Measurements from ENCODE around the gene ZNF618. TPM values are rescaled to one million over a fixed set of nuclear protein-coding genes. Genes with fewer than 3 reads are reported as not detected.

Gene ZNF618
- total RNA-seq, 2 donors from 2014 or later, result 4.6 to 11.3 TPM

GRCh38 chr9:113990570-113990907 lies 114.4 kb downstream of the ZNF618 start:
- no peaks in the 10 kb centered on the region for H3K27me3 ChIP-seq (replicated peaks; ENCODE audit: insufficient read depth)
- intact Hi-C loops (cut with DNase I), result loop anchor here (10.0 kb wide), 1 partner anchor 186 kb away; no protein-coding TSS in a partner anchor
- no peak for DNase-seq (ENCODE audit: low spot score)

GRCh38 chr9:113990975-113991471 lies 114.9 kb downstream of the ZNF618 start:
- H3K36me3 ChIP-seq, result no peaks in the 10 kb centered on the region
- peaks cover 20% of the 10 kb centered on the region for H3K4me1 ChIP-seq (replicated peaks)
- no peak overlapping the region for H3K4me3 ChIP-seq
- 83% methylated on average over 5 of the region's 5 CpGs for WGBS
- intact Hi-C loops (cut with DNase I), result loop anchor here (10.0 kb wide), 1 partner anchor 186 kb away; no protein-coding TSS in a partner anchor
- DNase-seq (ENCODE audit: low spot score), result no peak
- no peaks in the 10 kb centered on the region for H3K27me3 ChIP-seq (replicated peaks; ENCODE audit: insufficient read depth)
- no peak overlapping the region for H3K27ac ChIP-seq
- H3K9me3 ChIP-seq, result no peaks in the 10 kb centered on the region
- TF ChIP-seq CTCF (IDR thresholded peaks at IDR 0.05), result no peak
- no peak for TF ChIP-seq POLR2AphosphoS5 (IDR thresholded peaks at IDR 0.05)
- no peak for TF ChIP-seq POLR2A (IDR thresholded peaks at IDR 0.05)

More at GRCh38 chr9:113990570-113990907, 114.4 kb downstream of the ZNF618 start:
- Histone ChIP-seq H3K4me1 (replicated peaks) (peaks cover 20% of the 10 kb centered on the region), H3K9me3 (no peaks in the 10 kb centered on the region), H3K36me3 (no peaks in the 10 kb centered on the region), H3K4me3 (no peak overlapping the region), H3K27ac (no peak overlapping the region)
- no peak for TF ChIP-seq POLR2A (IDR thresholded peaks at IDR 0.05)
- WGBS, result 83% methylated on average over 8 of the region's 8 CpGs

GRCh38 chr9:113991714-113992113 lies 115.6 kb downstream of the ZNF618 start:
- no peak for DNase-seq (ENCODE audit: low spot score)
- no peaks in the 10 kb centered on the region for H3K36me3 ChIP-seq
- H3K27me3 ChIP-seq (replicated peaks; ENCODE audit: insufficient read depth), result no peaks in the 10 kb centered on the region
- H3K4me1 ChIP-seq (replicated peaks), result peaks cover 20% of the 10 kb centered on the region
- intact Hi-C loops (cut with DNase I), result loop anchor here (10.0 kb wide), 1 partner anchor 187 kb away; no protein-coding TSS in a partner anchor
- no peaks in the 10 kb centered on the region for H3K9me3 ChIP-seq
- no peak for TF ChIP-seq POLR2AphosphoS5 (IDR thresholded peaks at IDR 0.05)
- H3K4me3 ChIP-seq, result no peak overlapping the region
- H3K27ac ChIP-seq, result no peak overlapping the region
- WGBS, result 98% methylated on average over 3 of the region's 3 CpGs

- no peak overlapping the region for H3K27ac ChIP-seq
- peaks cover 20% of the 10 kb centered on the region for H3K4me1 ChIP-seq (replicated peaks)
- DNase-seq (ENCODE audit: low spot score), result peak; percentile 28
- 55% methylated on average over 10 of the region's 15 CpGs for WGBS
- no peak overlapping the region for H3K4me3 ChIP-seq
- H3K27me3 ChIP-seq (replicated peaks; ENCODE audit: insufficient read depth), result no peaks in the 10 kb centered on the region
- H3K36me3 ChIP-seq, result no peaks in the 10 kb centered on the region
- TF ChIP-seq POLR2AphosphoS5 (IDR thresholded peaks at IDR 0.05) (peak; percentile 40), CTCF (IDR thresholded peaks at IDR 0.05) (no peak), POLR2A (IDR thresholded peaks at IDR 0.05) (no peak)
- intact Hi-C loops (cut with DNase I), result loop anchor here (10.0 kb wide), 1 partner anchor 188 kb away; no protein-coding TSS in a partner anchor
- no peaks in the 10 kb centered on the region for H3K9me3 ChIP-seq
These were observed 116.3 kb downstream of the ZNF618 start for GRCh38 chr9:113992276-113992951.

- H3K4me3 ChIP-seq, result no peak overlapping the region
- WGBS, result 71% methylated on average over 6 of the region's 6 CpGs
- intact Hi-C loops (cut with DNase I), result loop anchor here (10.0 kb wide), 1 partner anchor 188 kb away; no protein-coding TSS in a partner anchor
These were observed 116.9 kb downstream of the ZNF618 start for GRCh38 chr9:113992994-113993393.

GRCh38 chr9:113993838-113994540 lies 117.9 kb downstream of the ZNF618 start:
- peak; percentile 96 for DNase-seq (ENCODE audit: low spot score)
- intact Hi-C loops (cut with DNase I), result loop anchor here (10.0 kb wide), 1 partner anchor 189 kb away; no protein-coding TSS in a partner anchor
- H3K4me1 ChIP-seq (replicated peaks), result peaks cover 20% of the 10 kb centered on the region
- no peaks in the 10 kb centered on the region for H3K9me3 ChIP-seq
- 25% methylated on average over 14 of the region's 14 CpGs for WGBS
- H3K4me3 ChIP-seq, result no peak overlapping the region
- H3K36me3 ChIP-seq, result no peaks in the 10 kb centered on the region
- no peaks in the 10 kb centered on the region for H3K27me3 ChIP-seq (replicated peaks; ENCODE audit: insufficient read depth)
- H3K27ac ChIP-seq, result no peak overlapping the region
- peak in 1 of 4 experiments; percentile 9 for TF ChIP-seq CTCF (IDR thresholded peaks at IDR 0.05)
- TF ChIP-seq POLR2AphosphoS5 (IDR thresholded peaks at IDR 0.05), result peak; percentile 95
- TF ChIP-seq POLR2A (IDR thresholded peaks at IDR 0.05), result no peak

More at GRCh38 chr9:113992994-113993393, 116.9 kb downstream of the ZNF618 start:
- no peak for TF ChIP-seq POLR2AphosphoS5 (IDR thresholded peaks at IDR 0.05)
- H3K9me3 ChIP-seq, result no peaks in the 10 kb centered on the region
- no peak overlapping the region for H3K27ac ChIP-seq
- no peaks in the 10 kb centered on the region for H3K36me3 ChIP-seq
- DNase-seq (ENCODE audit: low spot score), result no peak
- no peaks in the 10 kb centered on the region for H3K27me3 ChIP-seq (replicated peaks; ENCODE audit: insufficient read depth)
- peaks cover 20% of the 10 kb centered on the region for H3K4me1 ChIP-seq (replicated peaks)

Measured in prostate gland (tissue), 2 donors.